Tibial artery (tissue), 4 donors: ENCODE results near the gene TLK1.

Experiments used
- DNase-seq, 2 donors: peaks; one replicate each; pipeline ENCODE4 v3.0.0-alpha.2; 2019
- H3K27ac ChIP-seq, 2 donors: fragments of 200-600 bp; sonication (generic) in 1 of 2; 1 replicate in 1 of 2; 2 replicates in 1 of 2; pipeline ENCODE4 v1.5.1; 2018 to 2019; ENCODE audit warnings: mild to moderate bottlenecking in 1 of 2
- H3K27me3 ChIP-seq, 2 donors: fragments of 200-600 bp; sonication (generic) in 1 of 2; one replicate each; pipeline versions ENCODE4 v1.5.1 to v1.6.0; 2016 to 2019
- H3K36me3 ChIP-seq, 3 donors: fragments of 200-600 bp; sonication (generic) in 2 of 3; one replicate each; pipeline ENCODE4 v1.5.1; 2016 to 2019; ENCODE audit warnings: mild to moderate bottlenecking in 2 of 3
- H3K4me1 ChIP-seq, 4 donors: fragments of 200-600 bp; sonication (generic) in 2 of 4; 1 replicate in 3 of 4; 2 replicates in 1 of 4; pipeline ENCODE4 v1.5.1; 2016 to 2019
- H3K4me3 ChIP-seq, 2 donors: fragments of 200-600 bp; sonication (generic) in 1 of 2; 1 replicate in 1 of 2; 2 replicates in 1 of 2; pipeline ENCODE4 v1.5.1; 2018 to 2019; ENCODE audit warnings: mild to moderate bottlenecking in 2 of 2
- H3K9me3 ChIP-seq, 3 donors: fragments of 200-600 bp; sonication (generic) in 1 of 3; one replicate each; pipeline ENCODE4 v1.5.1; 2016 to 2019
- CTCF ChIP-seq, 2 experiments: fragments of 200-600 bp in 1 of 2; fragments of 450-650 bp in 1 of 2; IDR thresholded peaks; one replicate each; pipeline ENCODE4 v1.5.1; 2017 to 2019; ENCODE audit warnings: antibody characterized with exemption in 2 of 2, mild to moderate bottlenecking in 1 of 2, moderate library complexity in 1 of 2
- intact Hi-C: fragments of 100-400 bp; cut with DNase I; formaldehyde crosslinking; loops from one replicate; pipeline ENCODE4 v1.15.0; 2023; ENCODE audit warnings: low total_unique reads

TLK1 gene

GRCh38 chr2:170942615-170943014, 218.1 kb downstream of the TLK1 start:
- Histone ChIP-seq H3K27me3 (no peaks in the 10 kb centered on the region), H3K4me3 (no peak overlapping the region), H3K27ac (no peak overlapping the region), H3K36me3 (peaks cover 0 to under 1% (median 0%) of the 10 kb centered on the region in 3 donors), H3K9me3 (no peaks in the 10 kb centered on the region), H3K4me1 (peaks cover 0 to 42% (median 3%) of the 10 kb centered on the region in 4 donors)
- intact Hi-C loops, result no loop called here
- TF ChIP-seq CTCF (IDR thresholded peaks at IDR 0.05), result no peak
- DNase-seq, result no peak
